Activated CD4-positive, alpha-beta memory T cell treated with anti-CD3 and anti-CD28 coated beads for 36 hours (primary cell): ENCODE results near the gene TAF1D. TPM values are rescaled to one million over a fixed set of nuclear protein-coding genes. Genes with fewer than 3 reads are reported as not detected.

Experiments used
- CTCF ChIA-PET: fragments of 350-600 bp; sonication (Branson Sonifier 250); formaldehyde crosslinking; loops from one replicate; lab custom pipeline; 2021; ENCODE audit warnings: antibody characterized with exemption, inconsistent platforms; lab: Charles Lee
- POLR2A ChIA-PET: fragments of 350-600 bp; sonication (Branson Sonifier 250); formaldehyde crosslinking; loops from one replicate; lab custom pipeline; 2021; ENCODE audit warnings: antibody characterized with exemption; lab: Charles Lee
- DNase-seq: peaks from one replicate; pipeline ENCODE4 v3.0.0-alpha.2; 2020
- H3K27ac Mint-ChIP-seq: one replicate; pipeline ENCODE4 v1.8.0; 2021; ENCODE audit warnings: mixed read lengths
- H3K27me3 Mint-ChIP-seq: one replicate; pipeline ENCODE4 v1.8.0; 2021; ENCODE audit warnings: mixed read lengths
- H3K36me3 Mint-ChIP-seq: one replicate; pipeline ENCODE4 v1.8.0; 2021; ENCODE audit warnings: mixed read lengths
- H3K4me1 Mint-ChIP-seq: one replicate; pipeline ENCODE4 v1.8.0; 2021; ENCODE audit warnings: low read depth, mixed read lengths
- H3K4me3 Mint-ChIP-seq: one replicate; pipeline ENCODE4 v1.8.0; 2021; ENCODE audit warnings: mild to moderate bottlenecking, mixed read lengths
- H3K9me3 Mint-ChIP-seq: one replicate; pipeline ENCODE4 v1.8.0; 2021; ENCODE audit warnings: mixed read lengths
- intact Hi-C: fragments of 100-400 bp; cut with micrococcal nuclease; formaldehyde crosslinking; loops from one replicate; pipeline ENCODE4 v1.15.1; 2023
- total RNA-seq, 2 experiments: library from RNA; stranded (reverse); gene quantifications; one replicate each; pipeline ENCODE4 v1.2.3, GENCODE V29; 2021

TAF1D gene
- total RNA-seq, 2 experiments from 2014 or later, result 325 to 342 TPM

DNA sequence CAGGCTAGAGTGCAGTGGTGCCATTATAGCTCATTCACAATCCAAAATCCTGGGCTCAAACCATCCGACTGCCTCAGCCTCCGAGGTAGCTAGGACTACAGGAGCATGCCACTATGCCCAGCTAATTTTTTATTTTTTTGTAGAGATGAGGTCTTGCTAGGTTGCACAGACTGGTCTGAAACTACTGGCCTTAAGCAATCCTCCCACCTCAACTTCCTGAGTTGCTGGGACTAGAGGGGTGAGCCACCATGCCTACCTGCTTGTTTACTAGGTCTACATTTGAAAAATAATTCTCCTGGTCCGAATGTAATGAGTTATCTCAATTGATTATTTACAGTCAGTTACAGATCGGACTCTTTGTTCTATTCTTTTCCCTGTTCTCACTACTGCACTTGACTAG is 22.0 kb downstream of the TAF1D start:
- H3K4me3 Mint-ChIP-seq, result no peak overlapping the region
- ChIA-PET POLR2A (interaction anchor here (0.8 kb wide), 1 partner anchor 65 kb away, joined by 3 read pairs; the partner anchor contains the start of gene MED17), CTCF (no interaction called here)
- peaks cover 52% of the 10 kb centered on the region for H3K36me3 Mint-ChIP-seq
- no peaks in the 10 kb centered on the region for H3K27me3 Mint-ChIP-seq
- H3K9me3 Mint-ChIP-seq, result no peaks in the 10 kb centered on the region
- no peak overlapping the region for H3K27ac Mint-ChIP-seq
- DNase-seq, result no peak
- peaks cover 17% of the 10 kb centered on the region for H3K4me1 Mint-ChIP-seq
- intact Hi-C loops, result no loop called here

DNA sequence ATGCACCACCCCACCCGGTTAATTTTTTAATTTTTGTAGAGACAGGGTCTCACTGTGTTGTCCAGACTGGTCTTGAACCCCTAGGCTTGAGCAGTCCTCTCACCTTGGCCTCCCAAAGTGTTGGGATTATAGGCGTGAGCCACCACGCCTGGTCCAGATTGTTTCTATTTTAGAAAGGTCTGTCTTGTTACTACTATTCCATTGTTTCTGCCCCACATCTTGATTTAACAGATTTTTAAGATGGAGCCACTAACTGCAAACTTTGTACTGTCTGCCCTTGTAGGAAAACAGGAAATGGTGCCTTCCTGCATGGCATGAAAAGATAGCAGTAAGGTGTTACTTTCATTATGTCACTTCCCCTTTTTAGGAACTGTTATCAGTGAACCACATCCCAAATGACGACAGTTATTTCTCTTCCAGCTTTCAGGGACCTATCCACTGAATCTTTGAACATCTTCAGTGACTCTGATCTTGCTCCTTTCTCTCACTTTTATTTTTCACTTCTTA is 23.2 kb downstream of the TAF1D start:
- Mint-ChIP-seq H3K9me3 (no peaks in the 10 kb centered on the region), H3K4me1 (peaks cover 17% of the 10 kb centered on the region), H3K4me3 (no peak overlapping the region), H3K36me3 (peaks cover 61% of the 10 kb centered on the region), H3K27ac (peak overlapping the region; percentile 39), H3K27me3 (no peaks in the 10 kb centered on the region)
- POLR2A ChIA-PET, result no interaction called here
- DNase-seq, result no peak
- CTCF ChIA-PET, result interaction anchor here (0.8 kb wide), 1 partner anchor 75 kb away, joined by 4 read pairs; no protein-coding TSS in a partner anchor
- intact Hi-C loops, result no loop called here

DNA sequence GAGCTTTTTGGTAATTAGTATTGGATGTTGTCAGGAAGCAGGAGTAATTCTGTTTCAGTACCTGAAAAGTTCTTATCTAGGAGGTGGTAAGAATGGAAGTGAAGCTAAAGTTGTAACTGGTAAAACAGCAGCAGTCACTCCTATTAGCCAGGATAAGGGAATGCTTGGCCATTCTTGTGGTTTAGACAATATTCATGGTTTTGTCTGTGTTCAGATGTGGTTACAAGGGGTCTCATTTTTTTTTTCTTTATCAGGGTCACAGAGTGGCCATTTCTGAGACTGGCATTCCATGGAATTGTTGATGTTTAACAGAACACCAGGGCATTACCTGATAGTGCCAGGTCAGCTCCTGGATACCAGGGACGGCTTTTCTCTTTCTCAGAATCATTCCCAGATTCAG is 23.8 kb downstream of the TAF1D start:
- CTCF ChIA-PET, result no interaction called here
- POLR2A ChIA-PET, result no interaction called here
- no peaks in the 10 kb centered on the region for H3K9me3 Mint-ChIP-seq

DNA sequence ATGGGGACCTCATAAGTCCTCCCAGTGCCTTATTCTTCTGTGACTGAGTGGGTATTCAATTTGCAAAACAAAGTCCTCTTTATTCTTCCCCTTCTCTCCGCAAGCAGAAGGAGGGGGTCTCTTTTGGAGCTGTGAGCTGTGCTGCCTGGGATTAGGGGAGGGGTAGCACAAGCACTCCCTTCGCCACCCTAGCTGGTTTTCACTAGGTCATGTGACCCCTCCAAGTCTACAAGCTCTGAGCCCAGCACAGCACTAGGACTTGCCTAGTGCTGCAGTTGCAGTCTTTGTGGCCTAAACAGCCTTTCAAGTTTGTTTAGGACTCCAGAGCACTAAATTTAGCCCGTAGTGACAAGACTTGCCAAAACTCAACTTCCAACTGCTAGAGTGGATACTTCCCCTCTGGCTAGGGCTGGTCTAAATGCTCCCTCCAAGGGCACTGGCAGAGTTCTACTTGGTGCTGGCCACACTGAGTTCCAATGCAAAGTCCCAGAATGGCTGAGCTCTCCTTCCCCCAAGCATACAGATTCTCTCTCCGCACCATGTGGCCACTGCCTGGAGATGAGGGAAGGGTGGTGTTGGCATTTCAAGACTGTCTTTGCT is 25.4 kb downstream of the TAF1D start:
- Mint-ChIP-seq H3K9me3 (peaks cover 4% of the 10 kb centered on the region), H3K27me3 (no peaks in the 10 kb centered on the region), H3K4me3 (no peak overlapping the region), H3K4me1 (peaks cover 17% of the 10 kb centered on the region), H3K27ac (no peak overlapping the region), H3K36me3 (peaks cover 68% of the 10 kb centered on the region)
- intact Hi-C loops, result no loop called here
- DNase-seq, result no peak
- CTCF ChIA-PET, result interaction anchor here (0.6 kb wide), 1 partner anchor 81 kb away, joined by 3 read pairs; no protein-coding TSS in a partner anchor
- POLR2A ChIA-PET, result no interaction called here

More for the DNA sequence above, 23.8 kb downstream of the TAF1D start:
- H3K36me3 Mint-ChIP-seq, result peaks cover 64% of the 10 kb centered on the region
- H3K4me1 Mint-ChIP-seq, result peaks cover 17% of the 10 kb centered on the region
- H3K27me3 Mint-ChIP-seq, result no peaks in the 10 kb centered on the region
- intact Hi-C loops, result no loop called here
- DNase-seq, result no peak
- no peak overlapping the region for H3K27ac Mint-ChIP-seq
- H3K4me3 Mint-ChIP-seq, result no peak overlapping the region

DNA sequence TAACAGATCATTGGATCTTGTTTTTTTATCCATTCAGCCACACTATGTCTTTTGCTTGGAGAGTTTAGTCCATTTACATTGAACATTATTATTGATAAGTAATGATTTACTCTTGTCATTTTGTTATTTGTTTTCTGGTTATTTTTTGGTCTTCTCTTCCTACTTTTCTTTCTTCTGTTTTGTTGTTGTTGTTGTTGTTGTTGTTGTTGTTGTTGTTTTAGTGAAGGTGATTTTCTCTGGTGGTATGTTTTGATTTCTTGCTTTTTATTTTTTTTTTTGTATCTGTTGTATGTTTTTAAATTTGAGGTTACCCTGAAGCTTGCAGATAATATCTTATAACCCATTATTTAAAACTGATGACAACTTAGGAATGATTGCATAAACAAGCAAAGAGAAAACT is 28.6 kb downstream of the TAF1D start:
- H3K9me3 Mint-ChIP-seq, result peaks cover 31% of the 10 kb centered on the region
- no peak overlapping the region for H3K4me3 Mint-ChIP-seq
- ChIA-PET POLR2A (no interaction called here), CTCF (no interaction called here)
- H3K27ac Mint-ChIP-seq, result no peak overlapping the region
- DNase-seq, result no peak
- intact Hi-C loops, result no loop called here
- H3K4me1 Mint-ChIP-seq, result peaks cover 7% of the 10 kb centered on the region
- no peaks in the 10 kb centered on the region for H3K27me3 Mint-ChIP-seq
- H3K36me3 Mint-ChIP-seq, result peaks cover 90% of the 10 kb centered on the region

DNA sequence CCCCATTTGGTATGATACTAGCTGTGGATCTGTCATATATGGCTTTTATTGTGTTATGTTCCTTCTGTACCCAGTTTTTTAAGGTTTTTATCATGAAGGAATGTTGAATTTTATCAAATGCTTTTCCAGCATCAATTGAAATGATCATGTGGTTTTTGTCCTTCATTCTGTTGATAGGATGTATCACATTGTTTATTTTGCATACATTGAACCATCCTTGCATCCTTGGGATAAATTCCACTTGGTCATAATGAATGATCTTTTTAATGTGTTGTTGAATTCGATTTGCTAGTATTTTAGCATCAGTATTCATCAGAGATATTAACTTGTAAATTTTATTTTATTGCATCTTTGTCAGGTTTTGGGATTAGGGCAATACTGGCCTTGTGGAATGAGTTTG is 31.1 kb downstream of the TAF1D start:
- H3K36me3 Mint-ChIP-seq, result peaks cover 86% of the 10 kb centered on the region
- no peak overlapping the region for H3K27ac Mint-ChIP-seq
- CTCF ChIA-PET, result no interaction called here
- H3K4me1 Mint-ChIP-seq, result no peaks in the 10 kb centered on the region
- no peak overlapping the region for H3K4me3 Mint-ChIP-seq
- H3K9me3 Mint-ChIP-seq, result peaks cover 31% of the 10 kb centered on the region
- intact Hi-C loops, result no loop called here
- POLR2A ChIA-PET, result no interaction called here
- DNase-seq, result no peak
- H3K27me3 Mint-ChIP-seq, result no peaks in the 10 kb centered on the region

DNA sequence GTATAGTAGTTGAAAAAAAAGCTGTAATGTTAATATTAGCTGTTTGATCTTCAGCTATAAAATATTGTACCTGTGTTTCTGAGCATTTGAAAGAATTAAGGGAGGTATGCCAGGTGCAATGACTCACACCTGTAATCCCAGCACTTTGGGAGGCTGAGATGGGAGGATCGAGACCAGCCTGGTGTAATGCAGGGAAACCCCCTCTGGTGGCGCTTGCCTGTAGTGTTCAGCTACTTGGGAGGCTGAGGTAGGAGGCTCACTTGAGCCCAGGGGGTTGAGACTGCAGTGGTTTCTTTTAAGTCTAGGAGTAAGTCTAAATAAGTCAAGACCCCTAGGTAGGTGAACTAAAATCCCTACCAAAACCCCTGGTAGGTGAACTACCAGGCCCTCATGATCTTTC is 37.1 kb downstream of the TAF1D start:
- DNase-seq, result peak; percentile 24
- no peaks in the 10 kb centered on the region for H3K27me3 Mint-ChIP-seq
- intact Hi-C loops, result no loop called here
- H3K4me3 Mint-ChIP-seq, result no peak overlapping the region
- H3K4me1 Mint-ChIP-seq, result no peaks in the 10 kb centered on the region
- no peak overlapping the region for H3K27ac Mint-ChIP-seq
- H3K9me3 Mint-ChIP-seq, result peaks cover 11% of the 10 kb centered on the region
- ChIA-PET CTCF (interaction anchor here (0.6 kb wide), 1 partner anchor 23 kb away, joined by 3 read pairs; no protein-coding TSS in a partner anchor), POLR2A (no interaction called here)
- peaks cover 62% of the 10 kb centered on the region for H3K36me3 Mint-ChIP-seq

DNA sequence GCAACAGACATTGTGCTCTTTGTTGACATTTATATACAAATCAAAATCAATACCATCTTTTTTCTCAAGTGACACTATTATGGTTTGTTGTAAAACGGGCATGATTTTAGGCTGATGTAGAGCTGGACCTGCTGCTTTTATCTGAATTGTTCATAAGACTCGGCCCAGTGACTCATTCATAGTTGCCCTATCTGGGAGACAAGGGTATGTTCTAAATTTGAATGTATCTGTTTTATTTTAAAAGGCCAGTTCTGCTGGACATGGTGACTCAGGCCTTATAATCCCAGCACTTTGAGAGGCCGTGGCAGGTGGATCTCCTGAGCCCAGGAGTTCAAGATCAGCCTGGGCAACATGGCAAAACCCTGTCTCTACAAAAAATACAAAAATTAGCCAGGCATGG is 40.5 kb downstream of the TAF1D start:
- DNase-seq, result no peak
- CTCF ChIA-PET, result interaction anchor here (0.6 kb wide), 1 partner anchor 9 kb away, joined by 3 read pairs; no protein-coding TSS in a partner anchor
- H3K9me3 Mint-ChIP-seq, result no peaks in the 10 kb centered on the region
- H3K4me3 Mint-ChIP-seq, result no peak overlapping the region
- POLR2A ChIA-PET, result no interaction called here
- intact Hi-C loops, result no loop called here
- H3K36me3 Mint-ChIP-seq, result peaks cover 67% of the 10 kb centered on the region
- no peaks in the 10 kb centered on the region for H3K4me1 Mint-ChIP-seq
- H3K27me3 Mint-ChIP-seq, result no peaks in the 10 kb centered on the region
- H3K27ac Mint-ChIP-seq, result no peak overlapping the region

DNA sequence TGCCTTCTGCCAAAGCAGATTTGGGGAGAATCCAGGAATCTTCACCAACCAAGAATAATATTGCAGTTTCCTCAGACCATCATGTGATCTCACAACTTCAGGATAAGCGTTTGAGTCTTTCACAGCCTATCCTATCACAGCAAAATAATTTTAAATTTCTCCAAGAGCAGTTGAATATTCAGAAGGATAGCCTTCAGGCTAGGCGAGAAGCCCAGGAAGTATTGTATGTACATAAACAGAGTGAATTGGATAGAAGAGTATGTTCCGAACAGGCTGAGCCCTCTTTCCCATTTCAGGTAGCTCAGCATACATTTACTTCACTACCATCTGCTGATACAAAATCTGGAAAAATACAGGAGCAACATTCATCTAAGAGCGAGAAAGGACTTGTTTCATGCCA is 43.7 kb downstream of the TAF1D start:
- Mint-ChIP-seq H3K36me3 (peaks cover 63% of the 10 kb centered on the region), H3K27me3 (no peaks in the 10 kb centered on the region), H3K4me3 (no peak overlapping the region), H3K27ac (no peak overlapping the region), H3K9me3 (no peaks in the 10 kb centered on the region), H3K4me1 (no peaks in the 10 kb centered on the region)
- no peak for DNase-seq
- ChIA-PET CTCF (no interaction called here), POLR2A (no interaction called here)
- intact Hi-C loops, result no loop called here

DNA sequence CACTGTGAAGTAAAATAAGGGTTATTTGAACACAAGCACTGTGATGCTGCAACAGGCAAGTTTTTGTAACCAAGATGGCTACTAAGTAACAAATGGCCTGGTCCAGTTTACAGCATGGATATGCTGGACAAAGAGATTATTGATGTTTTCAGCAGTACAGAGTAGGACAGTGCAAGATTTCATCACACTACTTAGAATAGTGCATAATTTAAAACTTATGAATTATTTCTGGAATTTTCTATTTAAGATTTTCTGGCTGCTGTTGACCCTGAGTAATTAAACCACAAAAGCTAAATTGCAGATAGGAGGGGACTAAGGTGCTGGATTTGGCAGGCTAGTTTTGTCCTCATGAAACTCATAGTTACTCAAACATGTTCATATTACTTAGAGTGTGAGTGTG is 46.7 kb downstream of the TAF1D start:
- CTCF ChIA-PET, result no interaction called here
- intact Hi-C loops, result no loop called here
- no peak overlapping the region for H3K27ac Mint-ChIP-seq
- no peak overlapping the region for H3K4me3 Mint-ChIP-seq
- no peak for DNase-seq
- H3K27me3 Mint-ChIP-seq, result no peaks in the 10 kb centered on the region
- POLR2A ChIA-PET, result no interaction called here
- H3K9me3 Mint-ChIP-seq, result no peaks in the 10 kb centered on the region
- H3K4me1 Mint-ChIP-seq, result peaks cover 4% of the 10 kb centered on the region
- peaks cover 63% of the 10 kb centered on the region for H3K36me3 Mint-ChIP-seq

DNA sequence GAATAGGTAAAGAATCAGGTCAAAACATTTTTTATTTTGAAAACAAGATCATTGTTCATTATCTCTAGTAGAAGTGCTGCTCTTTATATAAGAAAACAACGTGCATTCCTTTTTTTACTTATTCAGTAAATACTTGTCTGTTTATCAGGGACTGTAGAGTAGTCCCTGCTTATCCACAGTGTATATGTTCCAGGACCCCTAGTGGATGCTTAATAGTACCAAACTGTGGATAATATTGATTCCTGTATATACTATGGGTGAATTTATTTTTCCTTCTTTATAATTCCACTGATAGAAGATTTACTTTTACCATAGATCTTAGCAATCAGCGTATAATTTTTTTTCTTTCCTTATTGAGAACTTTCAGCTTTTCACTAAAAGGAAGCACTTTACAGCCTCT is 47.2 kb downstream of the TAF1D start:
- no peaks in the 10 kb centered on the region for H3K27me3 Mint-ChIP-seq
- peaks cover 8% of the 10 kb centered on the region for H3K4me1 Mint-ChIP-seq
- intact Hi-C loops, result no loop called here
- no peak overlapping the region for H3K4me3 Mint-ChIP-seq
- POLR2A ChIA-PET, result no interaction called here
- H3K27ac Mint-ChIP-seq, result no peak overlapping the region
- DNase-seq, result no peak
- CTCF ChIA-PET, result no interaction called here
- no peaks in the 10 kb centered on the region for H3K9me3 Mint-ChIP-seq
- peaks cover 63% of the 10 kb centered on the region for H3K36me3 Mint-ChIP-seq

DNA sequence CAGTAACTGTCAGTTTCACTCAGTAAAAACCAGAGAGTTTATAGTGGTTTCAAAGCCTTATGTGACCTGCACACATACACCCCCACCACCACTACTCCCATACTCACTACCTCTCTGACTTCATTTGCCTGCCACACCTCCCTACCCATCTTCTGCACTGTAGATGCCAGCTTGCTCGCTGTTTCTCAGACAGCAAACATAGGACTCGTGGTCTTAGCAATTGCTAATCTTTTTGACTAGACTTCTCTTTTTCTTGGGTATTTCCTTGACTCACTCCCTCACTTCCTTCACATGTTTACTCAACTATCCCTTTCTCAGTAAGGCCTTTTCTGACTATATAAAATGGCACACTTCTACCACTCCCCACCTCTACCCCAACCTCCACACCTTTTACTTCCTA is 52.1 kb downstream of the TAF1D start:
- Mint-ChIP-seq H3K9me3 (no peaks in the 10 kb centered on the region), H3K27ac (peak overlapping the region; percentile 91), H3K27me3 (no peaks in the 10 kb centered on the region), H3K36me3 (peaks cover 55% of the 10 kb centered on the region), H3K4me3 (no peak overlapping the region), H3K4me1 (peaks cover 17% of the 10 kb centered on the region)
- DNase-seq, result peak; percentile 73
- intact Hi-C loops, result loop anchor here (1.0 to 2.0 kb wide), 2 partner anchors 28 to 49 kb away; partner anchors contain the start of gene CEP295
- ChIA-PET CTCF (no interaction called here), POLR2A (interaction anchor here (1.1 to 1.3 kb wide), 4 partner anchors 22 to 52 kb away, joined by 3 to 5 read pairs (median 4); partner anchors contain the start of genes C11orf54 and TAF1D)
